Measurements from ENCODE around the gene COL23A1.

COL23A1 gene

DNA sequence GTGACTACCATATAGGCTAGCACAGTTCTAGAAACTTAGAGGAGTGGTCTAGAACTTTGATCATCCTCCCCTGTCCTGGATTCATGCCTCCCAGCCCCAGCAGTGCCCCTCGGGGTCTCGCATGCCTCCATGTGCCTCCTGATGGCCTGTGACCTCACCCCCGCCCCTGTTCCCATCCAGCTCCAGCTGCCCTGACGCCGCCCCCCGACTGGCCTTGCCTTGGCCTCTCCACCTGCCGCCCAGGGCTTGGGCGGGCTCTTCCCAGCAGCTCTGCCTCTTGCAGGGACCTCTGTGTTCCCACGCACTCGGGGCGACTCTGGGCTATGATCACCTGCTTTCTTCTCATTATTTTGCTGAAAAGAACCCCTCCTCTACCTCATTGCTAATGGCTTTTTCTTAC lies 242.2 kb downstream of the COL23A1 start:
- Histone ChIP-seq H4K5ac (ENCODE audit: low read length) (no peak overlapping the region), H3K23ac (ENCODE audit: low read length) (no peak overlapping the region), H2BK5ac (ENCODE audit: low read length) (no peak overlapping the region), H3K36me3 (ENCODE audit: control insufficient read depth, insufficient read depth, low read length) (no peaks in the 10 kb centered on the region), H2BK15ac (replicated peaks; ENCODE audit: low read depth) (no peak overlapping the region), H3K56ac (ENCODE audit: low read length) (no peak overlapping the region), H3K27ac (ENCODE audit: low read depth, low read length) (no peak overlapping the region), H3K79me1 (ENCODE audit: low read length) (no peaks in the 10 kb centered on the region), H3K9ac (ENCODE audit: low read length) (no peak overlapping the region), H3K4me2 (ENCODE audit: low read length) (no peak overlapping the region), H3K18ac (ENCODE audit: low read length) (no peak overlapping the region), H2BK120ac (ENCODE audit: low read depth, low read length) (no peak overlapping the region), H4K8ac (ENCODE audit: low read depth, low read length) (no peak overlapping the region), H3K4ac (ENCODE audit: low read depth, low read length) (no peak overlapping the region), H3K4me3 (ENCODE audit: low read length) (no peak overlapping the region), H3K4me1 (ENCODE audit: control insufficient read depth, low read depth, low read length) (no peaks in the 10 kb centered on the region), H2AK5ac (ENCODE audit: low read length) (no peak overlapping the region), H3K27me3 (ENCODE audit: insufficient read depth, low read length, poor library complexity) (no peaks in the 10 kb centered on the region), H3K79me2 (ENCODE audit: control insufficient read depth, insufficient read depth, low read length) (no peaks in the 10 kb centered on the region)
- no CpG with 5 or more reads among the region's 11 CpGs for WGBS (ENCODE audit: extremely low coverage, insufficient coverage, low lambda C conversion rate)
- DNase-seq = no peak

DNA sequence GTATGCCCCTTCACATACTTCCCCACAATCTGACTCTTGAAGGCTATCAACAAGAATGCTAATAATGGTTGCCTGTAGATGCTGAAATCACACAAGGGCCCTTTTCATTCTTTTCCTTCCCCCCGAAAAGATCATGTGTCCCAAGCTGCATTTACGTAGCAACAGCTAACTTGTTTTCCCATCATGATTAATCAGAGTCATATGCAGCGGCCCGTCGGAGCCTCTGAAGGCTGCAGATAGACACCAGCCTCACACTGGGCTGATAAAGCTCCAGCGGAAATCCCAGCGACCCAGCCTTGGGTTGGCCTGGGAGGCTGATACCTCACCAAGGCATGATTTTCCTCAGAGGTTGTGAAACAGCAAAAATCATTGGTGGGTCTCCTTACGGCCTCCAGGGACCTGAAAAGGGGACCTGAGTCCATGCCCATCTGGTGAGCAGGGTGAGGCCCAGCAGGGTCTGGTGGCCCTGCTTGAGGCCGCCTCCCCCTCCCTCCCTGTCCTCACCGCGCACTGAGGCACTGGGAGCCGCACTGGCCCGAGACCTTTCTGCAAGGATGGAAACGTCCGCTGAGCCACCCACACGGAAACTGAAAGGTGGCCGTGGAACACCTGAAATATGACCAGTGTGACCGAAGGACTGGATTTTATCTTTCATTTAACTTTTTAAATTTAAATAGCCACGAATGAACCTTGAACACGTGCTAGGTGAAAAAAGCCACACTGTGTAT lies 243.4 kb downstream of the COL23A1 start:
- Histone ChIP-seq H3K4me3 (ENCODE audit: low read length) (no peak overlapping the region), H3K23ac (ENCODE audit: low read length) (no peak overlapping the region), H4K8ac (ENCODE audit: low read depth, low read length) (no peak overlapping the region), H3K18ac (ENCODE audit: low read length) (no peak overlapping the region), H3K4ac (ENCODE audit: low read depth, low read length) (no peak overlapping the region), H4K5ac (ENCODE audit: low read length) (no peak overlapping the region), H3K9ac (ENCODE audit: low read length) (no peak overlapping the region), H3K4me1 (ENCODE audit: control insufficient read depth, low read depth, low read length) (no peaks in the 10 kb centered on the region), H3K27ac (ENCODE audit: low read depth, low read length) (no peak overlapping the region), H3K36me3 (ENCODE audit: control insufficient read depth, insufficient read depth, low read length) (no peaks in the 10 kb centered on the region), H3K56ac (ENCODE audit: low read length) (no peak overlapping the region), H2AK5ac (ENCODE audit: low read length) (no peak overlapping the region), H3K27me3 (ENCODE audit: insufficient read depth, low read length, poor library complexity) (no peaks in the 10 kb centered on the region), H3K79me2 (ENCODE audit: control insufficient read depth, insufficient read depth, low read length) (no peaks in the 10 kb centered on the region), H3K79me1 (ENCODE audit: low read length) (no peaks in the 10 kb centered on the region), H3K4me2 (ENCODE audit: low read length) (no peak overlapping the region), H2BK120ac (ENCODE audit: low read depth, low read length) (no peak overlapping the region), H2BK5ac (ENCODE audit: low read length) (no peak overlapping the region), H2BK15ac (replicated peaks; ENCODE audit: low read depth) (no peak overlapping the region)
- no peak for DNase-seq
- WGBS (ENCODE audit: extremely low coverage, insufficient coverage, low lambda C conversion rate) = no CpG with 5 or more reads among the region's 20 CpGs

DNA sequence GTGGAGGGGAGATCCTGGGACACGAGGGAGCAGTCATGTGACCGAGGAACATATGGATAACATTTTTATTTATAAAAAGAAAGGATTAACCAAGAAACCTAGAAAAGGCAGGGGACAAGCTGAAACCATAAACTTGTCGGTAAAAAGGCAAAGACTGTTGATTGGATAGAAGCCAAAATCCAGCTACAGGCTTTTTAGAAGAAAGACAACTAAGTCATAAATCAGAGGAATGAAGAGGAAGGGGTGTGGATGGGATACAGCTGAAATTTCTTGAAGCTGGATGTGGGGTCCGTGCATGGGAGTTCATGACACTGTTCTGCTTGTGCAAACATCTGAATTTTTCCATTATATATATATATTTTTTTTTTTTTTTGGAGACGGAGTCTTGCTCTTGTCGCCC lies 246.9 kb downstream of the COL23A1 start:
- no peak overlapping the region for H4K8ac ChIP-seq (ENCODE audit: low read depth, low read length)
- no peak overlapping the region for H4K5ac ChIP-seq (ENCODE audit: low read length)
- no peaks in the 10 kb centered on the region for H3K4me1 ChIP-seq (ENCODE audit: control insufficient read depth, low read depth, low read length)
- no peak overlapping the region for H3K4me3 ChIP-seq (ENCODE audit: low read length)
- WGBS (ENCODE audit: extremely low coverage, insufficient coverage, low lambda C conversion rate) = no CpG with 5 or more reads among the region's 6 CpGs
- H2BK15ac ChIP-seq (replicated peaks; ENCODE audit: low read depth) = no peak overlapping the region
- no peak overlapping the region for H2AK5ac ChIP-seq (ENCODE audit: low read length)
- H2BK5ac ChIP-seq (ENCODE audit: low read length) = no peak overlapping the region
- H3K79me1 ChIP-seq (ENCODE audit: low read length) = no peaks in the 10 kb centered on the region
- H3K18ac ChIP-seq (ENCODE audit: low read length) = no peak overlapping the region
- no peaks in the 10 kb centered on the region for H3K79me2 ChIP-seq (ENCODE audit: control insufficient read depth, insufficient read depth, low read length)
- H3K9ac ChIP-seq (ENCODE audit: low read length) = no peak overlapping the region
- no peak overlapping the region for H3K4ac ChIP-seq (ENCODE audit: low read depth, low read length)
- H3K27me3 ChIP-seq (ENCODE audit: insufficient read depth, low read length, poor library complexity) = no peaks in the 10 kb centered on the region
- no peak for DNase-seq
- H3K36me3 ChIP-seq (ENCODE audit: control insufficient read depth, insufficient read depth, low read length) = no peaks in the 10 kb centered on the region
- no peak overlapping the region for H3K56ac ChIP-seq (ENCODE audit: low read length)
- no peak overlapping the region for H3K27ac ChIP-seq (ENCODE audit: low read depth, low read length)
- no peak overlapping the region for H3K23ac ChIP-seq (ENCODE audit: low read length)
- H3K4me2 ChIP-seq (ENCODE audit: low read length) = no peak overlapping the region
- no peak overlapping the region for H2BK120ac ChIP-seq (ENCODE audit: low read depth, low read length)

DNA sequence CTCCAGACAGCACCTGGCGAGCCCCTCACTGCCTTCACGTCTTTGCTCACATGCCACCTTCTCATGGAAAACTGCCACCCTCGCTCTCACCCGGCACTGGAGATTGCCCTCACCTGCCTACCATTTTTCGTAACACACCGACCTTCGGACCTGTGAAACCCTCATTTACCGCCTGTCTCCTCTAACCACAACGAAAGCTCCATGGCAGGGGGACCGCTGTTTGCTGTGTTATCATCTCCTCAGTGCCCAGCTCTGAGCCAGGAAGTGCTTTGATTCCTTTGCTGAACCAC lies 248.4 kb downstream of the COL23A1 start:
- no peak overlapping the region for H4K8ac ChIP-seq (ENCODE audit: low read depth, low read length)
- DNase-seq = no peak
- H3K23ac ChIP-seq (ENCODE audit: low read length) = no peak overlapping the region
- H3K79me2 ChIP-seq (ENCODE audit: control insufficient read depth, insufficient read depth, low read length) = no peaks in the 10 kb centered on the region
- no peak overlapping the region for H3K9ac ChIP-seq (ENCODE audit: low read length)
- H3K56ac ChIP-seq (ENCODE audit: low read length) = no peak overlapping the region
- no peaks in the 10 kb centered on the region for H3K27me3 ChIP-seq (ENCODE audit: insufficient read depth, low read length, poor library complexity)
- no peaks in the 10 kb centered on the region for H3K4me1 ChIP-seq (ENCODE audit: control insufficient read depth, low read depth, low read length)
- H2BK120ac ChIP-seq (ENCODE audit: low read depth, low read length) = no peak overlapping the region
- H4K5ac ChIP-seq (ENCODE audit: low read length) = no peak overlapping the region
- no peak overlapping the region for H2AK5ac ChIP-seq (ENCODE audit: low read length)
- no peak overlapping the region for H3K4me2 ChIP-seq (ENCODE audit: low read length)
- H3K27ac ChIP-seq (ENCODE audit: low read depth, low read length) = no peak overlapping the region
- no peak overlapping the region for H3K4me3 ChIP-seq (ENCODE audit: low read length)
- no peak overlapping the region for H3K18ac ChIP-seq (ENCODE audit: low read length)
- no CpG with 5 or more reads among the region's 10 CpGs for WGBS (ENCODE audit: extremely low coverage, insufficient coverage, low lambda C conversion rate)
- H3K79me1 ChIP-seq (ENCODE audit: low read length) = no peaks in the 10 kb centered on the region
- no peak overlapping the region for H3K4ac ChIP-seq (ENCODE audit: low read depth, low read length)
- H2BK15ac ChIP-seq (replicated peaks; ENCODE audit: low read depth) = no peak overlapping the region
- H2BK5ac ChIP-seq (ENCODE audit: low read length) = no peak overlapping the region
- no peaks in the 10 kb centered on the region for H3K36me3 ChIP-seq (ENCODE audit: control insufficient read depth, insufficient read depth, low read length)

DNA sequence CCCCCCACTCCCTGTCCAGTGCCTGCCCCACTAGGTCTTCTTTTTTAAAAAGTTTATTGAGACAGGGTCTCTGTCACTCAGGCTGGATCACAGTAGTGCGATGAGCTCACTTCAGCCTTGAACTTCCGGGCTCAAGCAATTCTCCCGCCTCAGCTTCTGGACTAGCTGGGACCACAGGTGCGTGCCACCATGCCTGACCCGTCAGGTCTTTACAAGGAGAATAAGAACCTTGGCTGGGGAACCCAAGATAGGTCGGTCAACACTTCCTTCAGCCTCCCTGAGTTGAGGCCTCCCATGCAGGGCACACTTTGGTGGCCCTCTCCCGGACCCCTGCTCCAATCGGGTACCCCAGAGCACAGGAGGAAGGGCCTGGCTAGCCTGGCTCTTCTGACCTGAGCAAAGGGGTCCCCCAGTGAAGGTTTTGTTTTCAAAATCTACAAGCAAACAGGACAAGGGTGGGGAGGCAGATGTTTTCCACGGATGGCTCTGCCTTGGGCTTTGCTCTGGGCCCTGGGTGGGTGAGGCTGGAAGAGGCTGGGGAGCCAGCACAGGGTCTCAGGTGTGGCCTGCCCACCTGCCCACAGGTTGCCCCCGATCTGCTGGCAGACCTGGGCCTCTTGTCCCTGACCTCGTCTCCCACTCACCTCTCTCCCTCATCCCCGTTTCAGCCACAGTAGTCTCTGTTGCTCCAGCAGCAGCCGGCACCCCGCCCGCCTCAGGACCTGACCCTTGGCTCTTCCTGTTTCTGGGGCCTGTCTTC lies 248.9 kb downstream of the COL23A1 start:
- H3K23ac ChIP-seq (ENCODE audit: low read length) = no peak overlapping the region
- no peak overlapping the region for H4K8ac ChIP-seq (ENCODE audit: low read depth, low read length)
- no peaks in the 10 kb centered on the region for H3K79me2 ChIP-seq (ENCODE audit: control insufficient read depth, insufficient read depth, low read length)
- H3K27ac ChIP-seq (ENCODE audit: low read depth, low read length) = no peak overlapping the region
- H3K27me3 ChIP-seq (ENCODE audit: insufficient read depth, low read length, poor library complexity) = no peaks in the 10 kb centered on the region
- no peak overlapping the region for H3K18ac ChIP-seq (ENCODE audit: low read length)
- no peaks in the 10 kb centered on the region for H3K36me3 ChIP-seq (ENCODE audit: control insufficient read depth, insufficient read depth, low read length)
- no peak overlapping the region for H2AK5ac ChIP-seq (ENCODE audit: low read length)
- no peak overlapping the region for H3K4me3 ChIP-seq (ENCODE audit: low read length)
- H2BK120ac ChIP-seq (ENCODE audit: low read depth, low read length) = no peak overlapping the region
- no peak for DNase-seq
- H3K56ac ChIP-seq (ENCODE audit: low read length) = no peak overlapping the region
- no peak overlapping the region for H2BK15ac ChIP-seq (replicated peaks; ENCODE audit: low read depth)
- WGBS (ENCODE audit: extremely low coverage, insufficient coverage, low lambda C conversion rate) = no CpG with 5 or more reads among the region's 15 CpGs
- no peak overlapping the region for H4K5ac ChIP-seq (ENCODE audit: low read length)
- H3K4ac ChIP-seq (ENCODE audit: low read depth, low read length) = no peak overlapping the region
- no peaks in the 10 kb centered on the region for H3K4me1 ChIP-seq (ENCODE audit: control insufficient read depth, low read depth, low read length)
- H2BK5ac ChIP-seq (ENCODE audit: low read length) = no peak overlapping the region
- H3K79me1 ChIP-seq (ENCODE audit: low read length) = no peaks in the 10 kb centered on the region
- no peak overlapping the region for H3K9ac ChIP-seq (ENCODE audit: low read length)
- H3K4me2 ChIP-seq (ENCODE audit: low read length) = no peak overlapping the region

DNA sequence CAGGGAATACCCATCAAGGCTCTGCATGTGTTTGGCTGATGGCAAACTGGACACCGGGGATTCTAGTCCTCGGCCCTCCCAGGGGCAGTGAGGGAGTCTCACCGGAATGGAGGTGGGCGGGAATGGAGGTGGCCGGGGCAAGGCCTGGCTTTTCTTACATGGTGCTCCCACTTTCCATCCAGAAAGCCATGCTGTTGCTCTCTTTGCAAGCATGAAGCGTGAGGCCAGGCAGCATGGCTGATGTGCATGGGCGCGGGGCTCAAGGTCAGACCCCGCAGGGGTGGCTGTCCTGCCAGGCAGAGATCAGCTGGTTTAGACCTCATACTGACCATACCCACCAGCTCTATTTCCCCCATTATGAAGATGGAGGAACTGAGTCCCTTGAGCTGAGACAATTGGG lies 249.6 kb downstream of the COL23A1 start:
- Histone ChIP-seq H3K36me3 (ENCODE audit: control insufficient read depth, insufficient read depth, low read length) (no peaks in the 10 kb centered on the region), H2BK5ac (ENCODE audit: low read length) (no peak overlapping the region), H3K18ac (ENCODE audit: low read length) (no peak overlapping the region), H3K56ac (ENCODE audit: low read length) (no peak overlapping the region), H3K27me3 (ENCODE audit: insufficient read depth, low read length, poor library complexity) (no peaks in the 10 kb centered on the region), H3K79me1 (ENCODE audit: low read length) (no peaks in the 10 kb centered on the region), H2BK120ac (ENCODE audit: low read depth, low read length) (no peak overlapping the region), H4K8ac (ENCODE audit: low read depth, low read length) (no peak overlapping the region), H3K4me2 (ENCODE audit: low read length) (no peak overlapping the region), H3K23ac (ENCODE audit: low read length) (no peak overlapping the region), H3K4me1 (ENCODE audit: control insufficient read depth, low read depth, low read length) (no peaks in the 10 kb centered on the region), H3K4ac (ENCODE audit: low read depth, low read length) (no peak overlapping the region), H3K4me3 (ENCODE audit: low read length) (no peak overlapping the region), H3K27ac (ENCODE audit: low read depth, low read length) (no peak overlapping the region), H4K5ac (ENCODE audit: low read length) (no peak overlapping the region), H2BK15ac (replicated peaks; ENCODE audit: low read depth) (no peak overlapping the region), H2AK5ac (ENCODE audit: low read length) (no peak overlapping the region), H3K9ac (ENCODE audit: low read length) (no peak overlapping the region), H3K79me2 (ENCODE audit: control insufficient read depth, insufficient read depth, low read length) (no peaks in the 10 kb centered on the region)
- WGBS (ENCODE audit: extremely low coverage, insufficient coverage, low lambda C conversion rate) = no CpG with 5 or more reads among the region's 9 CpGs
- DNase-seq = no peak

Measured in mesendoderm (in vitro differentiated cells).